Activated CD4-positive, CD25-positive, alpha-beta regulatory T cell treated with anti-CD3 and anti-CD28 coated beads, Interleukin-2, amount 50 U/mL, for 72 hours (primary cell): Measurements from ENCODE around the gene RAD51AP1.
"Not testable (repeated sequence)": the region's sequence is repeated elsewhere in the genome, so short reads cannot be mapped to it uniquely, and the experiment has no call there.

ENCODE experiments used
- DNase-seq: peaks from one replicate; pipeline ENCODE4 v3.0.0; 2021

The RAD51AP1 gene, protein sequence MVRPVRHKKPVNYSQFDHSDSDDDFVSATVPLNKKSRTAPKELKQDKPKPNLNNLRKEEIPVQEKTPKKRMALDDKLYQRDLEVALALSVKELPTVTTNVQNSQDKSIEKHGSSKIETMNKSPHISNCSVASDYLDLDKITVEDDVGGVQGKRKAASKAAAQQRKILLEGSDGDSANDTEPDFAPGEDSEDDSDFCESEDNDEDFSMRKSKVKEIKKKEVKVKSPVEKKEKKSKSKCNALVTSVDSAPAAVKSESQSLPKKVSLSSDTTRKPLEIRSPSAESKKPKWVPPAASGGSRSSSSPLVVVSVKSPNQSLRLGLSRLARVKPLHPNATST

DNA sequence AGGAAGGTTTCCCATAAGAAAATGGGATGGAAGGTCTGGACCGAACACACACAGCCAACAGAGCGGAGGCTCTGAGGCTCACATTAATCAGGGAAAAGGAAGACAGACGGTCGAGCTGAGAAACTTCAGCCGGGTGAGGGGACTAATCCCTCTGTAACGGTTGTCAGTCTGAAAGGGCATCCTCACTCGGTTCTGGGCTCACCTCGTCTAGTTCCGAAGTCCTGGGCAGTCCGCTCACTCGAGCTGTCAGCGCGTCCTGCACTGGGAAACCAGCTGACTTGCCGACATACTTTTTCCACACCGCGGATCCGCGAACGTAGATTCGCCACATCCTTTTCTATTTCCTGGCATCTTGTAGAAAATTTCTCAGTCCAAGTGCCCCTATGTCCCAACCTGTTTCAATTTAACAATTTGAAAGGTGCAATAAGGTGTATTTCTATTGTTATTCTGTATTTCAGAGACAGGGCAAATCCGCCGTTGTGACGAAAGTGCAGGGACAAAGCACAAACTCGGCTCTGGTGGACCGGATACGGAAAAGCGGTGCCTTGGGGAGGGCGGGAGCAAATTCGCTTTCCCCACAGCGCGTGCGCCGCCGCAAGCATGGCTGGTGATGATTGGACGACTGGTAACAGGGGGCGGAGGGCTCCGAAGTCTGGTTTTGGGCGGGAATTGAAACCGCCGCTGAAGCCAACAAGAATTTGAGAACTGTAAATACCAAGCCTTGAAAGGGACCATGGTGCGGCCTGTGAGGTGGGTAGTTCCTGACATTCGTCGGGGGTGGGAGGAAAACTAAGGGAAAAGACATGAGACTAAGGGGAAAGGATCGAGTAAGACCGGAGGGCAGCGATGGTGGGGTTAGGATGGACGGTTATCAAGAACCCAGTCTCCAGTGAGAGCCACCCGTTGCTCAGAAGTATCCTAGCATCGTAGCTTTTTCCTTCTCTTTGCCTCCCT, at the start of gene RAD51AP1:
TSS of gene RAD51AP1 (plus strand) at position 684 of the 954 bp plus-strand sequence. CDS start at position 734, 50 bp downstream.
- DNase-seq = peak; percentile 91

DNA sequence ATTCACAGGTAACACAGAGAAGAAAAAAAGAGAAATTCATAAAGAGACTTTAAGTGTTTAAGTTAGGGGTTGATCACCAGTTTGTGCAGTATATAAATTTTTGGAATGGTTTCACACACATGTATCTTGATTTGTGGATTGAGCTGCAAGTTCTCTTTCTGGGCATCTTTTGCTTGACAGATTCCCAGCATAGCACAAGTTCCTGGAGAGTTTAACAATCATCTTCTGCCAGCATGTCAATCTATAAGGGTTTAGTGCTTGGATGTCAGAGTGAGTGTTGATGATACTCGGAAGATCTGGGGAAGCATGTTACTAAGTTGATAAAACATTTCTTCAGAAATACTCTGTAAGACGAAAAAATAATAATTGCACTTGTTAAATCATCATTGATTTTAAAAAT, 49.1 kb upstream of the RAD51AP1 start:
- no peak for DNase-seq

DNA sequence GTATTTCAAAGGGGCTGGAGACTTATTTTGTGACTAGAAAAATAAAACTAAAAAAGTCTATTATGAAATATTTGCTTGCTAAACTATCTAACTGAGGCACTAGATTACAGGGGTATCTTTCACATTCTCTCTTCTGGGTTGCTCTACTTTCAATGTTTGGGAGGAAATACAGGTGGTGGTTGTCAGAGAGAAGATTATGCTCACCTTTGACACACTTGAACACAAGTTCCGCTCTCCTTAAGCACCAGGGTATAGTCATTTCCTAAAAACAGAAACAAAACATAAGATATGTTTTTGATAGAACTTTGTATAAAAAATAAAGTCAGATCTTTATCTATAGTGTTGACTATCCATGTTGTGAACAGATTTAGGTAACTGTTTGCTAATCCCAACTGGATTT, 47.7 kb upstream of the RAD51AP1 start:
- DNase-seq = no peak

DNA sequence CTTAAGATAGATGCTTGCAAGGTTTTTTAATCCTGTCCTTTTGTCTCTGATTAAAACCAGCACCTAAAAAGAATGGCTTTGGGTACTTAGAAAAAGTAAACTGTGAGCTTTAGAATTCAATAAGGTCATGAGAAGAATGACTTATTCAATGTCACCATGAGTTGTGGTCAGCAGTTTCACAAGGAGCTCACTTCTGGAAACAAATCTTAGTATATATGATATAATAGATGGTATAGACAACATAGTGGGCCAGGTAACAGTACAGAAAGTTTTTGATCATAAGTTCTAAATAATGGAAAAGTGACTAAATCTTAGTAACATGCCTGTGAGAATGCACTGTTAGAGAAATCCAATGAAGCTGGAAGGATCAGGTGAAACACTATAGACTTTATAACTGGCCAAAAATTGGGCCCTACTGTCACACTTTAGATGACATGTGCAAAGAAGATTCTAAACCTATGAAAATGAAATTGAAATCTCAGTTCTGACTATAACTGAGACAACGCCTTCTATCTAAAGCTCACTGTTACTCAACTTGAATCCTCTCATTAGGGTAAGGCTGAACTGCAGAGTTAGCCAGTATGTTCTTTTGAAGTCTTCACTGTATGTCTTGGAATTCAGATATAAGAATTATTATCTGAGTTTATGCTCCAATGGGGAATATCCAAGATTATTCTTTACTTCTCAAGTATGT, 42.4 kb upstream of the RAD51AP1 start:
- no peak for DNase-seq

DNA sequence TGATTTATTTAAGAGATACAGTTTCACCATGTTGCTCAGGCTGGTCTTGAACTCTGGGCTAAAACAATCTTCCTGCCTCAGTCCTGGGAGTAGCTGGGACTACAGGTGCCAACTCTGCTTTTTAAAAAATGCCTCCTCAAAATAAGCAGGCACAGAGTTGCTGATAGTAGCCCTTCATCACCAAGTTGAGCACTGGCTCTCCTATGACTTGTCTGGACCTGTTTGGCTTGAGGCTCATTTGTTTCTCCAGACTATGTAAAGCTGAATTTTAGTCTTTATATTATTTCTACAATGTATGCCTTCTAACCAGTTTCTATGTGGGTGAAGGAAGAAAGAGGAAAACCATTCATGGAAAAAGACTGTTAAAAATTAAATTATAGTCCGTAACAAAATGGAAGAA, 39.5 kb upstream of the RAD51AP1 start:
- no peak for DNase-seq

DNA sequence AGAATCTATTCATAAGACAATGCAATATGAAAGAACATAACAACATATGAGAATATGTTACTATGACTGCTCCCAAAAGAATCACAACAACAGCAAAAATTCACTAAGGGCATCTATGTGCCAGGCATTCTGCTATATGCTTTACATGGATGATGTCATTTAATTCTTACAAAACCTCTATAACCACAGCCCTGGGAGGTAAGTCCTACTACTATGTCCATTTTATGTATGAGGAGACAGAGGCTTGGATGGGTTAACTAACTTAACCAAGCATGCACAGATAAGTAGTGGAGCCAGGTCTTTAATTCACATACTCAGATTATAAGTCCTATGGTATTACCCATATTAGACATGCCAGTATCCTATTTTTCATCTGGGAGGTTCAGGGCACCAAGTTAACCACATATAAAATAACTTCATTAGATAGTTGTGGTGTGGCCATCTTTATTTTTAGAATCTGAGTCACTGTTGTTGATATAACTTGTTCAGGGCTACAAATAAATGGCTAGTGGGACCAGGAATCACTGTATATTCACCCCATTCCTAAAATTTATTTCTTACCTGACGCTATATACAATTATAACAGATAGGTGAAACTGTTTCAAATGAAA, 33.2 kb upstream of the RAD51AP1 start:
- no peak for DNase-seq

DNA sequence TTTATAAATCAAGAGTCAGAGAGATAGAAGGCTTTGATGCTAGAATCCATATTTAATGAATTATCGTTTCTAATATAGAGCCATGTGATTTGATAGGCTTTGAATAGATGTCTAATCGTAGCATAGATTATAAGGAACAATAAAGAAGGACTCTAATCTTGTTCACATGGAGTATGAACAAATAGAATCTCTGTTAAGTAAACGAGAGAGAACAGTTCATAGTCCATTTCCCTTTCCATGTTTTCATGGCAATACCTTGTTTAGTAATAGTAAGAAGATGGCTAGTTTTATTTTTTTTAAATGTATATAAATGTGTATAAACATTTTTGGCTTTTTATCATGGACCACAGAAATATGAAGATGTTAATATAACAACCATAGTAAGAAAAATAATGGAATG, 32.3 kb upstream of the RAD51AP1 start:
- no peak for DNase-seq

DNA sequence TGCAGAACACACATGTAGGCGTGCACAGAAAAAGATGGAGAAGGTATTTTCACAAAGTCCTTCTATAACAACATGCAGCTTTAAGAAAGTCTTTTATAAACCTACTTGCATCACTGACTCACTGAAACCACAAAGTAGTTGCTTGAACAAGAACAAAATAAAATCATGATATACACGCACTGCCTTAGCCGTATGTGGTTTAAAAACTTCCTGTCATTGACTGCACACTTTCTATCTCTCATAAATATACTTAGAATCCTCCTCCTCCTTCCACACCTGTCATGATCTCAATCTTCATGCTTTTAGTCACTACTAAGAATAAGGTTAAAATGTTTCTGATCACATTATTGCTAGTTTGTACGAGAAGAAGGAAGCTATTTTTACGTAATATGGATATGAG, 31.8 kb upstream of the RAD51AP1 start:
- DNase-seq = no peak

DNA sequence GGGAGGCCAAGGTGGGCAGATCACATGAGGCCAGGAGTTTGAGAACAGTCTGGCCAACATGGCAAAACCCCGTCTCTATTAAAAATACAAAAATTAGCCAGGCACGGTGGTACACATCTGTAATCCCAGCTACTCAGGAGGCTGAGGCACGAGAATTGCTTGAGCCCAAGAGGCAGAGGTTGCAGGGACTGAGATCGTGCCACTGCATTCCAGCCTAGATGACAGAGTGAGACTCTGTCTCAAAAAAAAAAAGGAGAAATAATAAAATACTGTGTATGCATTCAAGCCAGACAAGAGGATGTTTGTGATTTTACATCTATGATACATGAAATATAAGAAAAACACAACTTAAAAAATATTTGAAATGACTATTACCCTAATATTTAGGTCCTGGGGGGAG, 30.2 kb upstream of the RAD51AP1 start:
- not testable (repeated sequence) for DNase-seq

DNA sequence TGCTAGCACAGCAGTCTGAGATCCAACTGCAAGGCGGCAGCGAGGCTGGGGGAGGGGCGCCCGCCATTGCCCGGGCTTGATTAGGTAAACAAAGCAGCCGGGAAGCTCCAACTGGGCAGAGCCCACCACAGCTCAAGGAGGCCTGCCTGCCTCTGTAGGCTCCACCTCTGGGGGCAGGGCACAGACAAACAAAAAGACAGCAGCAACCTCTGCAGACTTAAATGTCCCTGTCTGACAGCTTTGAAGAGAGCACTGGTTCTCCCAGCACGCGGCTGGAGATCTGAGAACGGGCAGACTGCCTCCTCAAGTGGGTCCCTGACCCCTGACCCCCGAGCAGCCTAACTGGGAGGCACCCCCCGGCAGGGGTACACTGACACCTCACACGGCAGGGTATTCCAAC, 29.4 kb upstream of the RAD51AP1 start:
- not testable (repeated sequence) for DNase-seq

DNA sequence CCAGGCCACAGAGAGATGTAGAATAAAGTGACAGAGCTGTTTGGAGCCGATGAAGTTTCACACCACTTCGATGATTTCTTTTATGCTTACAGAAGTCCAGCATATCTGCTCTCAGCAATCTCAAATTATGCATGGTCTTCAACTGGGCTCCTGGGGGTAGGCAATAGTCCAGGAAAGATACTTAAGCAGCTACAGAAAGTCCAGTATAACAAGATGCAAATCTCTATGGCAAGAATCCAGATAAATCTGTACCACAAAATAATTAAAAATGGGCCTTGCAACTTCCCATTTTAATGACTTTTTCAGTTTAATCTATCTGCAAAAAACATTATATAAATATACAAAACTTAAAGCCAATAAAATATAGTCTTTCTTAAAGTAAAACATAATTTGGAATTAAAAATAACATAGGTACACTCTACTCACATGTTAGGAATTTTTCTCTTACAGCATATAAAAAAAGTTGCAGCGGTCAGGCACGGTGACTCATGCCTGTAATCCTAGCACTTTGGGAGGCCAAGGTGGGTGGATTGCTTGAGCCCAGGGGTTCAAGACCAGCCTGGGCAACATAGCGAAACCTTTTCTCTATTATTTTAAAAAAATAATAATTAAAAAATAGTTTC, 20.5 kb upstream of the RAD51AP1 start:
- DNase-seq = no peak

DNA sequence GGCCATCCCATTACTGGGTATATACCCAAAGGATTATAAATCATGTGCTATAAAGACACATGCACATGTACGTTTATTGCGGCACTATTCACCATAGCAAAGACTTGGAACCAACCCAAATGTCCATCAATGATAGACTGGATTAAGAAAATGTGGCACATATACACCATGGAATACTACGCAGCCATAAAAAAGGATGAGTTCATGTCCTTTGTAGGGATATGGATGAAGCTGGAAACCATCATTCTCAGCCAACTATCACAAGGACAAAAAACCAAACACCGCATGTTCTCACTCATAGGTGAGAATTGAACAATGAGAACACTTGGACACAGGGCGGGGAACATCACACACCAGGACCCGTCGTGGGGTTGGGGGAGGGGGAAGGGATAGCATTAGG, 15.2 kb upstream of the RAD51AP1 start:
- not testable (repeated sequence) for DNase-seq

DNA sequence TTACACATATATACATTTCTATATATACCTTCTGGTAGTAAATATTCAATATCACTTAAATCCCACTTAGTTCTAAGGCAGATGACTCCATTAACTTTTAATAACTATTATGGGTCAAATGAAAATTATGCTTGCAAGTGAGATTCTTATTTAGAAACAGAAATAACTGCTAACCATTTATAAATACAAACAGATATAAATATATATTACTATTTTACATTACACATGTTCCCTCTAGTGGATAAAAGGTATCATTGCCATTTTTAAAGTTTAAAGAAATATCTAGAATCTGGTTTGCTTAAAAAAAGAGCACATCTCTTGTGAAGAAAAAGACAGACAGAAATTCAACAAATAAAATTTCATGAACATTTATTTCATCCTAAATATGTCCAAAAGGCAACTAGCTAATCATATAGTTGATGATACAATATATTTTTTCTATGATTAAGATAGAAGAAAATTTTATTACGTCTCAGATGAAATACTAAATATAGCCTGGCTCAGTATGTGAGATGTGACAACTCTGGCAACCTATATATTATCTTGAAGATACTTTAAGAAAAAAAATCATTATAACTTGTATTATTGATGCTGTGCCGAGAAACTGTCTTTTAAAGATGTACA, 11.7 kb upstream of the RAD51AP1 start:
- DNase-seq = no peak

DNA sequence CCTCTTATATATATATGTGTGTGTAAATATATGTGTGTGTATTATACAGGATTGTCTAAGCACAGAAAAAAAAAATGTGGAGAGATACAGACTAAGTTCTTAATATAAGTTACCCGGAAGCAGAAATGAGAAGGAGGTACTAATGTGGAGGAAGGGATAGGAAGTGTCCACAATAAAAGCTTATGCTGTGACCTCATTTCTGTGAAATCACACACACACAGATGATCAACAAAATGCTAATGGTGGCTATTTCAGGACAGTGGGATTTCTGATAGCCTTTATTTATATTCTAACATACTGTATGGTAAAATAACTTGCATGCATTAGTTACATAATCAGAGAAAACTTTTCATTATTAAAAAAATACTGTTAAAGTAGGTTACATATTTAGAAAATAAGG, 8.5 kb upstream of the RAD51AP1 start:
- no peak for DNase-seq

DNA sequence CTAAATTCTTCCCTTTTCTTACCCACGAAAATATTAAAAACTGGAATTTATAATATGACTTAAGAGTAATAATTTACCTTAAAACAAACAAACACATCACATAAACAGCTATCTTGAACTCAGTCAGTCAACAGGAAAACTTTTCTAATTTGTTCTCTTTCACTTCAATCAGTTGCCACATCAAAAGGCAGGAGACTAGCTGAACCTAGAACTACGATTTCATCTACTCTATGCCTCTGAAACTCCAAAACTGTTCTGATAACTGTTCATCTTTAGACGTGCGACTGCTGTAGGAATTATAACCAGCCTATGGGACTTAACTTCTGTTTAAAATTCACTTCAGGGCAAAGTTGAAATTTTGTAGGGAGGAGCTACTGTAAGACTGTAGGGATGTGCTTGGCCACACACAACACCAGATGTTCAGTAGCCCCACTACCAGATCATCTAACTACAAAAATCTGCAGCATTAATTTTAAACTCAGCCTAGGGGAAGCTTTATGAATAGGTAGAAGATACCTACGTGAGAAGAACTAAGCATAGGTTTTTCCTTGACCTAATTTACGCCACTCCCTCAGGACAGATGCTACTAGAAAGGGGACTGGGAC, 7.6 kb upstream of the RAD51AP1 start:
- no peak for DNase-seq

DNA sequence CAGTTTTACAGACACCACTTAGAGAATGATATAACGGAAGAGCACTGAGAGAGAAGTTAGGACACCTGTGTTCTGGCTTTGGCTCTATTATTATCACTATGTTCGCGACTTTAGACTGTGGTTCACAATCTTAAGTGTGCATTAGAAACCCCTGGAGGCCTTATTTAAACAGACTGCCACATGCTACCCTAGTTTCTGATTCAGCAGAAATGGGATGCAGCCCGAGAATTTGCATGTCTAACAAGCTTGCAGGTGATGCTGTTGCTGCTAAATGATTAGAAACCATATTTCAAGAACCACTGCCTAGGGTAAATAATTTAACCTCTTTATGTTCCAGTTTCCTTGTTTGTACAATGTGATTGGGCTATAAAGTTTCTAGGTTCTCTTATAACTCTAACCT, 3.6 kb upstream of the RAD51AP1 start:
- no peak for DNase-seq

DNA sequence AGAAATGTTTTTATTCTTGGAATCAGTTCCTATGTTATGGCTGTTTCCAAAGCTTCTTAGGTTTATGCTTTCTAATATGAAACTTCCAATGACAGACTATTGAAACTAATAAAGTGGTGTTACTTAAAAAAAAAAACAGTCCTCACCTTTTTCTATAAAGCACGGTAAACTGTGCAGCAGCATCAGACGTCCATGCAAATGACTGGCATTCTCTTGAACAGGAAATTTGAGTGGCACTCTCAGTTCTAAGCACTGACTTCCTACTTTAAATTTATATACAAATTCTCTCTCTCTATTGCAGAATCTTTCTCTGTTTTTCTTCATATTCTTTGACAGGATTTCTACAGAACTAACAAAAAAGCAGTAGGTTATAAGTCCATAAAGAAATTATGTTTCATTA, 2.8 kb upstream of the RAD51AP1 start:
- DNase-seq = no peak

DNA sequence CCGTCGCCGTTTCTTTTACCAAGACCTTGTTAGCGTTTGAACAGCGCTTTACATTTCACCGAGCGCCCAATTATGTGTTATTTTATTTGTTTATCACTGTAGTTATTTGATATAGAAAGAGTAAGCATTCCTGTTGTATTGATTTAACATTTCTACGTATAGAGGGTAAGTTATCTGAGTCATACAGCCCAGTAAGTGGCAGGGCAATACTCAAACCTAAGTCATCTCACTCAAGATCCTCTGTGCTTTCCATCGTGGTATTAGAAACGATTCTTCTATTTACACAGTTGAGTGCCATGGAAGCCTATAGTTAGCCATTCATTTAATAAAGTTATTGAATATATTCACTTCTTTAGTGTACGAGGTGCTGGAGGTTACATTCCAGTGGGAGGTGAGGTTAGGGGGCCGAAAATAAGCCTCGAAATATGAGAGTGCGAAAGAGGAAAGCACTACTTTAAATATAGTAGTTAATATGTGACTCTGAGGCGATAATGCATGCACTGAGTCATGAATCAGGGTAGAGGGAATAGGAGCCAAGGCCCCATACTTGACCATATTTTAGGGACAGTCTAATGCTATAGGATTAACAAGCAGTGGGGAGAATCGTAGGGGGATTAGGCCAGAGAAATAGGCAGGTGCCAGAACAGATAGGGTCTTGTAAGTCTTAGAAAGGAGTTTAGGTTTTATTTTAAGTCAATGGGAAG, 629 bp downstream of the RAD51AP1 start:
- DNase-seq = no peak

DNA sequence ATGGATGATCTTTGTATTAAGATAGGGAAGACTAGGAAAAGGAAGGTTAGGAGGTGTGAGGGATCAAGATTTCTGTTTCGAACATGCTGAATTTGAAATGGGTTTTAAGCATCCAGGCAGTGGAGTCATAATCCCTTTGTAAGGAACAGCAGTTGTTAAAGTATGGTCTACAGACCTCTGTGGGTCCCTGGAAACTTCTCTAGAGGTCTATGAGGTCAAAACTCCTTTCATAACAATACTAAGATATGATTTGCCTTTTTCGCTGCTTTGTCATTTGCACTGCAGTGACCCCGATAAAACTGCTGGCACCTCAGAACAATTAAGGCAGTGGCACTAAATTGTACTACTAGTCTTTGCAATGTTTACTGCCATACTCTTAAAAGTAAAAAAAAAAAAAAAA, 1.5 kb downstream of the RAD51AP1 start:
- DNase-seq = no peak

DNA sequence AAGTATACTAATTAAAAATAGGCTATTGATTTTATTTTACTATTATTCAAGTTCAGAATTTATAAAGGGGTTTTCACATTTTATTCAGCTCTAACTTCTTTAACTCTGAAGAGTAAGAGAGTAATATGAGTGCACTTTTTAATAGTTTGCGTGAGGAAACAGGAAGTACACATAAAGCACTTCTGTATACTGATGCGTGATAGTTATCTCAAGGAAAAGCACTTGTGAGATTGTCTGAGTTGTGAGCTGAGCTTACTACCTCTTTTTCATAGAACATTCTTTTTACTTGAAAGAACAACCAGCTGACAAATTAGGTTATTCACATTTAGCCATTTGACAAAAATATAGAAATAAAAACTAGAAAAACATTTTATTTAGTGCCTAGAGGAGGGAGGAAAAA, 1.9 kb downstream of the RAD51AP1 start:
- DNase-seq = no peak

DNA sequence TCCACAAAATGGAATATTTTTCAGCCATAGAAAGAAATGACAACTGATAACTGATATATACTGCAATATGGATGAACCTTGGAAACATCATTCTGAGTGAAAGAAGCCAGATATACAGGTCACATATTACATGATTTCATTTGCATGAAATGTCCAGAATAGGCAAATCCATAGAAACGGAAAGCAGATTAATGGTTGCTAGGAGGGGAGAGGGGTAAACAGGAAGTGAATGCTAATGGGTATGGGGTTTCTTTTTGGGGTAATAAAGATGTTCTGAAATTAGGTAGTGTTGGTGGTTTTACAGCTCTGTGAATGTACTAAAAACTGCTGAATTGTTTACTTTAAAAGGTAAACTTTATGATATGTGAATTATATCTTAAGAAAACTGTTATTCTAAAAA, 6.5 kb downstream of the RAD51AP1 start:
- DNase-seq = no peak
